HG02571 (cell line): ENCODE data around the gene ARIH2.

Source experiments
- ATAC-seq: cut with Tn5 transposase; IDR thresholded peaks from one replicate; pipeline ENCODE4 v1.9.1; 2021; ENCODE audit warnings: mild to moderate bottlenecking, moderate library complexity; ENCODE audit not compliant: unreplicated experiment

Gene ARIH2

DNA sequence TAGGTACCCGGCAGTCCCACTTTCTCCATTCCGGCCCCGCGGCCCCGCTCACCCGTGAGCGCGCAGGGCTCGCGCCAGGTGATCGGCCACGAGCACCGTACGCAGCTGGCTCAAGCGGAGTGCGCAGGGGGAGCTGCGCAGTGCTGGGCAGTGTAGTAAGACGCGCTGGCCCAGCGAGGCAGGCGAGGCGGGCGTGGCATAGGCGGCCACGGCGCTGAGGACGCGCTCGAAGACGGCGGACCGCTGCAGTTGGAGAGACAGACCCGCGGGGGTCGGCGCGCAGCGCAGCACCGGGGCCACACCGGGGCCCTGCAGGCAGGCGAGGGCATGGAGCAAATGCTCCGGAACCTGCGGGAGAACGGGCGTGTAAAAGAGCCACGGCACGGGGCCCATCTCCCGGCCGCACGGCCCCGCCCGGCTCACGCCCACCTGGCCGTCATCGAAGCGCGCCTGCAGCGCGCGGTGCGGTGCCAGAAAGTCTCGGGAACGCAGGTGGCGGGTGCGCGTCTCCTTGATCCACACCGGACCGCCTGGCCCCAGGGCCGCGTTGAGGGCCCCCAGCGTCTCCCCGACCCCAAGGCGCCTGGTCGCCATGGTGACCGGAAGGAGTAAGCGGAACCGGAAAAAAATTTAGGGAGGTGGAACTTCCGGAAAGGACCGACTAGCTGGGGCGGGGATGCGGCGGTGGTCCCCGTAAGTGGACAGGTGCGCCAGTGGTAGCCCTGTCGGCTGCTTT is 99.5 kb downstream of the ARIH2 start, which contains the start of gene DALRD3:
Gene DALRD3 (minus strand): TSS at position 610 of the 736 bp plus-strand sequence. CDS start 16 bp downstream, at position 594.
- no peak for ATAC-seq

DNA sequence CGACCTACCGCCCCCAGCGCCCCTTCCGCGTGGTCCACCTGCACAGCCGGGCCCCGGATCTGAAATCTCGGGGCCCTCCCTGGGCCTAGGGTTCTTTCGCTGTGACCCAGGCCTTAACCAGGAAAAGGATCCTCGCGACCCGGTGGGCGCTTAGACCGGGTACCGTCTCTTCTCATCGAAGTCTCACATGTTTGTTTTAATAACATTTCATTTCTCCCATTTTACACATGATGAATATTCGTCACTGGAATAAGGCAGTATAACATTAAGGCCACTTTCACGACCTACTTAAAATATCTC is 100.0 kb downstream of the ARIH2 start:
- no peak for ATAC-seq

DNA sequence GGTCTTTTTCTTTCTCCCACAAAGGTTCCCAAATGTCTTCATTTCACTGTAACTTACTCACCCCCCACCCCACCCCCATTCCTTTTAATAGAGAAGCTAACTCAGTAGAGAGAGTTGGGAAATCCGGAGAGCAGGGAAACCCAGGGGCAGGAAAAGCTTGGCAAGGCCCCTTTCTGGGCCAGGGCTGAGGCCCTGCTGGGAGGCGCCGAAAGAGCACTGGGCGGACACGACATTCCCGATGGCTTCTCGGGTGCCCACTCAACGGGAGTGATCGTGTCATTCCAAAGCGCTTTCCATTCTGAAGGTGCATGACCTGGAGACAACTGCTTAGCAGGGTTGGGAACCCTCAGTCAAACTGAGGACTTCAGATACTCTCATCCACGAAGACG is 101.3 kb downstream of the ARIH2 start:
- ATAC-seq: no peak

DNA sequence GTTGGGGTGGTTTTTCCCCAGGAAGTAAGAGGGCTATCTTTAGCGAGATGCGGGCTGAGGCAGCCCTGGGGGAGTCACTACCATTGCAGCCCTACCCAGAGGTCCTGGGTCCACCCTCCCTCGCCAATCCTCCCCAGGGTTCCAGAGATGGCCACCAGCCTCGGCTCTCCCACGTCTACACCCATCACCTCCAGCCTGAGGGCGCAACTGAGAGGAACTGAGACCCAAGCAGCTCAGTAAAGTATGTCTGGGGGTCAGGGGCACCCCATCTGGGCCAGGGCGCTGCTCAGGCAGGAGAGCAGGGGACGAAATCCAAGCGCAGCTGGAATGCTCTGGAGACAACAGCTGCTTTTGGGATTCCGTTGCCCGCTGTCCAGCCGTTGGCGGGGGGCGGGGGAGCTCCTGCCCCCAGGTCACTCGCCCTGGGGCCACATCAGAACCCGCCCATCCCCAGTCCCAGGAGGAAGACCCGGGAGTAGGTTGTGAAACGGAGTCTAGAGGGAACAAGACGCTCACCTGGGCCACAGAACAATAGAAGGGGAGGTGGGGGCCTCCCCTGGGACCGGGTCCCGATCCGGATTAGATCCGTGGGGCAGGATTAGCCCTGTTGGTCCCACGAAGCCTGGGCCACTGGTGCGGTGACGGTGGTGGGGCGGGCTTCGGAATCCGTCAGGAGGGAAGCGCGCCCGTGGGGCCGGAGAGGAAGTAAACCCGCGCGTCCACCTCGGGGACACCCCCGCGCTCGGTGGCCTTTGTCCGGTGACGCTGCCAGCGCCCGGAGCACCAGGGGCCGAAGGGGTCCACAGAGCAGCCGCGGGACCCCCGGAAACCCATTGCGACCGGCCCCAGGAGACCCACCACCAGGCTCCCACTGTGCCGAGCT is 101.9 kb downstream of the ARIH2 start:
- ATAC-seq: peak; percentile 0

DNA sequence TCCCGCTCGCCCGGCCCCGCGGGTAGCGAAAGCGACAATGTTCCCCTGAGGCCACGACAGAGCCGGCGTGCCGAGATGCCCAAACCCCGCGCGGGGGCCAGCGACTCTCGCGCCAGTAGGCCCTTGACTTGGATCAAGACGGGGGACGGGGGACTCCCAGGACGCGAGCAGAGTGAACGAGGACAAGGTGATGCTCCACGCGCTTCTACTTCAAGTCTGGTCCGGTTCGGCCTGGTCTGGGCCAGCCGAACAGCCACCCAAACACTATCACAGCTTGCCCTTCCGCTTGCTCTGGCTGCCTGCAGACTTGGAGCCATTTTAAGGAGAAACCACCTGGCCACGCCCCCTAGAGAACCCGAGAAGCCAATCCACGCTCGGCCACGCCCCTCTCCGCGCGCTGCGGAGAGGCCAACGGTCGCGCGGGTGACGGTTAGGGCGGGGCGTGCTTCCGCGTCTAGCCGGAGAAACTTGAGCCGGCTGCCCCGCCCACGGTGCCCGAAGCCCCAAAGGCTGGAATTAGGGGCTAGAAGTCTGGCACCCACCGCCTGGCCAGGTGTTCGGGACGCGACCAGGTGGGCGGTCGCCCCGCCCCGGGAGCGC is 102.7 kb downstream of the ARIH2 start:
- ATAC-seq: peak; percentile 50

DNA sequence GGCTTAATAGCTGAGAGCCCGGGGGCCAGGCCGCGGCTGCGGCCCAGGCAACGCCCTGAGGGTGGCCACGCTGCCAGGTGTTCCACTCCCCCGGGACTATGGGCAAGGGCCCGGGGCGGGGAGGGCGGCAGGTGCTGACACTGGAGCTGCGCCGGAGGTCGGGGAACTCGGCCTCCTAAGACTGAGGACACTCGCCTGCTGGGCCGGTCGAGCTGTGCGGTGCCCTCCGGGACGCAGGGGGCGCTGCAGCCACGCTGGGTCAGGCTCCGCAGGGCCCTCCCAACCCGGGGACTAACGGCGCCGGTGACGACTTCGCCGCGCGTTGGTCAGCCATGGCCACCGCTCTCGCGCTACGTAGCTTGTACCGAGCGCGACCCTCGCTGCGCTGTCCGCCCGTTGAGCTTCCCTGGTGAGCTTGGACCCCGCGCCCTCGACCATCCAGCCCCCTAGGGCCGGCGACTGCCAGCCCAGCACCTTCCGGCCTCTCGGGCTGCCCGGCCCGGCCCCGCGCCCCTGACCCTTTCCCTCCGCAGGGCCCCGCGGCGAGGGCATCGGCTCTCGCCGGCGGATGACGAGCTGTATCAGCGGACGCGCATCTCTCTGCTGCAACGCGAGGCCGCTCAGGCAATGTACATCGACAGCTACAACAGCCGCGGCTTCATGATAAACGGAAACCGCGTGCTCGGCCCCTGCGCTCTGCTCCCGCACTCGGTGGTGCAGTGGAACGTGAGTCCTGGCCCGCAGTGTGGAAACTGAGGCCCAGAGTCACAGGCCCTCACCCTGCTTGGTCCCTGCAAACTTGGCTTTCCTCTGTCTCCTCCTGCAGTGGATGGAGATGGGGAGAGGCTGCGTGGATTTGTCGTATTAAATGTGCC is 103.4 kb downstream of the ARIH2 start, which contains the start of gene NDUFAF3:
Gene NDUFAF3 (plus strand): TSS at position 309 of the 875 bp plus-strand sequence. CDS start 24 bp downstream, at position 333.
- ATAC-seq: peak; percentile 49

DNA sequence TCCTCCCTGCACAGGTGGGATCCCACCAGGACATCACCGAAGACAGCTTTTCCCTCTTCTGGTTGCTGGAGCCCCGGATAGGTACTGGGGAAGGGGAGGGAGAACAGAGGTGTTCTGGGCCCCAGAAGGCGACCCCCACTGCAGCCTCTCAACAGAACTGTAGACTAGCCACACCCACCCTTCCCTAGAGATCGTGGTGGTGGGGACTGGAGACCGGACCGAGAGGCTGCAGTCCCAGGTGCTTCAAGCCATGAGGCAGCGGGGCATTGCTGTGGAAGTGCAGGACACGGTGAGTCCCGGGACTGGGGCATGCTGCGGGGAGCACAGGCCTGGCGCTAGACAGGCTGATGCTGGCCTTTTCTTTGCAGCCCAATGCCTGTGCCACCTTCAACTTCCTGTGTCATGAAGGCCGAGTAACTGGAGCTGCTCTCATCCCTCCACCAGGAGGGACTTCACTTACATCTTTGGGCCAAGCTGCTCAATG is 104.1 kb downstream of the ARIH2 start:
- no peak for ATAC-seq

DNA sequence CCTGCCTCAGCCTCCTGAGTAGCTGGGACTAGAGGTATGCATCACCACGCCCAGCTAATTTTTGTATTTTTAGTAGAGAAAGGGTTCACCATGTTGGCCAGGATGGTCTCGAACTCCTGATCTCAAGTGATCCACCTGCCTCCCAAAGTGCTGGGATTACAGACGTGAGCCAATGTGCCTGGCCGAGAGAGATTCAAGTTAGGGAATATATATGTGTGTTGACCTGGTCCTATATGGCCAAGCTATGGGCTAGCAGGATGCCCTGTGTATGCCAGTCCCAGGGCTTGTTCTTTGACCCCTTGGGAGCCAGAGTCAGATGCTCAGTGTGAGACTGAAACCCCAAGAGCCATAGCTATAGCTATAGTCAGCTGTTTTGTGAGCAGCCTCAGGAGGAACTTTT is 105.1 kb downstream of the ARIH2 start:
- no peak for ATAC-seq

DNA sequence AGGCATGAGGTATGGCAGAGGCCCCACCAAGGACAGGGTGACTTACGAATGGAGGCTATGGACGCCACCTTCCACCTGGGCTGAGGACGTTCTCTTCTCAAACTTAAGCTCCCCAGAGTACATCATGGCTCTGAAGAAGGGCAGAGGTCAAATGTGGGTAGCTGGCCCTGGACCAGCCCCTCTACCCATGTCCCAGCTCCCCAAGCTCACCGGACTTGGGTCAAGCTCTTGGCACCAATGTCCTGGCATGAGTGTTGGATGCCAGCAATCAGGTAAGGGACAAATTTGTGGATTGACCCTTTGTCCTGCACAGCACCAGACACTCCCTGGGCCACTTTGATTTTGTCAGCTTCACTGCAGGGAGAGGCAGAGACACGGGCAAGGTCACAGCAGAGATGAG is 105.8 kb downstream of the ARIH2 start:
- no peak for ATAC-seq

DNA sequence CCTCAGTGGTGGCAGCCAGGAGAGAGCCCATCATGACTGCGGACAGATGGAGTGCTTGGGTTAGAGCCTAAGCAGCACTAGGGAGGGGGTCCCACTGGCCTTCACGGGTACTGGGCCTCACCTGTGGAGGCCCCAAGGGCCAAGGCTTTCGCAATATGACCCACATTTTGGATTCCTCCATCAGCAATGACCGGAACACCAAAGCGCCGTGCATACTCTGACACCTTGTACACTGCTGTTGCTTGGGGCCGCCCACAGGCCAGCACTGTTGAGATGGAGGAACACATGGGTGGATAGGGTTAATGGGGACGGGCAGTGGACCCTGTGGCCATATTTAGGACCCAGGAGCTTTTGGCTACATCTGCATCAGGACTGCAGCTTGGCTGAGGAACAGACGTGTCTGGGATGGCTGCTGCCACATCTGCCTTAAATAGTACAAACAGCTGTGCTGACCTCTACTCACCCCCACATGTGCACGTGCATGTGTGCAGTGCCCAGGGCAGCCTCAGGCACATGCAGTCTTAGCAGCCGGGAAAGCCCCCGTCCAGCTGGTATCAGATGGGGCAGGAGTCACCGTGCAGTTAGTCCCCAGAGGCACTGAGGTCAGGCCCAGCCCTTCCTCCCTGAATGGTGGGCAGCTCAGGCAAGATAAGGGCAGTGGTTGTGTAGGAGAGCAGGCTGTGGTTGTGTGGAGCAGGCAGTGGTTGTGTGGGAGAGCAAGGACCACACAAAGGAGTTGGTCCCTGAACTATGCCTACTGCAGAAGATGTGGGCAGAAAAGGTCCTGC is 106.6 kb downstream of the ARIH2 start:
- no peak for ATAC-seq

DNA sequence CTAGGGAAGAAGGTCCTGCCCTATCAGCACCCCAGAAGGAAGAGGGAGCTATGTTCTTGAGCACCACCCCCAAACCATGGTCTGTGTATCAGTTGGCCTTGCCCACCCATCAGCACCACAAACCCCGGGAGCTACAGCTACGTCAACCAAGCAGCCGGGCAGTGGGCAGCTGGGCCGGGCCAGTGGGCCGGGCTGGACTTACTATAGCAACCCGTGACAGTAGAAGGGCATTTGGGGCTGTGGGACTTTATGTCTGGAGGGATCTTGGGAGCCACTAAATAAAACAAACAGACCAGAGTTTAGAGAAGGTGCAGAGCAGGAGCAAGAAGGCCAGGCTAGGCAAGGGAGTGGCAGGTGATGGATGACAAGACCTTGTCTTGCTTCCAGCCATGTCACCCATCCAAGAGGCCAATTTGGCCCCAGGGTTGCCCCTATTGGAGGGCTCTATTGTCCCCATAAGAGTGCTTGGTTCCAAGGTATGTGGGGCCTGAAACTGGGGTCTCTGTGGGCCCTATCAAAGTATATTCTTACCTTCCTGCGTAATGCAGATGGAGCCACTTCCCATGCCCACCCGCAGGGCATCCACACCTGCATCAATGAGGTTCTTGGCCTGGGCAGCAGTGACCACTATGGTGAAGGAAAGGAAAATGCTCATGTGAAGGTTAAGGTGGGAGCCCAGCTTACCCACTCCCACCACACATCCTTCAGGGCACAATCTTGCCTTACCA is 107.3 kb downstream of the ARIH2 start:
- ATAC-seq: no peak

DNA sequence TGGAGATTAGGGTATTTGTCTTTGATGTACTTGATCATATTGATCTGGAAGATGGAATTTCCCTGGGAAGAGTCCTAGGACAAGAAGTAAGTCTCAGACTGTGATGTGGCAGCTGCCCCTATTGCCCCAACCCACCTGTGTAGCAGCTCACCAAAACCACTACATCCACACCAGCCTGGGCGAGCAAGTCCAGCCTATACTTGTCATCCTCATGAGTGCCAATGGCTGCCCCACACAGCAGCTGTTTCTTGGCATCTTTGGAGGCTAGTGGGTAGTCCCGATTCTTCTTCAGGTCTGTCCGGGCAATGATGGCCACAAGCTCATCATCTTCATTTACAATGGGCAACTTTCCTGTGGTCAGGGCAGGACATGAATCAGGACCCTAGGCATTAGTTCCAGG is 107.9 kb downstream of the ARIH2 start:
- ATAC-seq: no peak

DNA sequence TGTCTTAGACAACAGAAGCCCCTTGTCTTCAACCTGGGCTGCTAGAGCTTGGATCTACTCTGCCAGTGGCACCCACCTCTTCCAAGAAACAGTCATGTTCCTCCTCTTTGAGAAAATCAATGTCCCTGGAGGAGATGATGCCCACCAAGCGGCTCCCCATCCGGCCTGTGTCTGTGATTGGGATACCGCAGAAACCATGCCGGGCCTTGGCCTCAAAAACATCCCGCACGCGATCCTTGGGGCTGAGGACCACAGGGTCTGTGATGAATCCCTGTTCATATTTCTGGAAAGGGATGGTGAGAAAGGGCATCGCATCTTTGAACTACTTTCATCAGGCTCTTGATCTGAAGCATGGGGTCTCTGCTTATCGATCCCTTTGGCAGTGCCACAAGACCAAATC is 109.0 kb downstream of the ARIH2 start:
- ATAC-seq: no peak

DNA sequence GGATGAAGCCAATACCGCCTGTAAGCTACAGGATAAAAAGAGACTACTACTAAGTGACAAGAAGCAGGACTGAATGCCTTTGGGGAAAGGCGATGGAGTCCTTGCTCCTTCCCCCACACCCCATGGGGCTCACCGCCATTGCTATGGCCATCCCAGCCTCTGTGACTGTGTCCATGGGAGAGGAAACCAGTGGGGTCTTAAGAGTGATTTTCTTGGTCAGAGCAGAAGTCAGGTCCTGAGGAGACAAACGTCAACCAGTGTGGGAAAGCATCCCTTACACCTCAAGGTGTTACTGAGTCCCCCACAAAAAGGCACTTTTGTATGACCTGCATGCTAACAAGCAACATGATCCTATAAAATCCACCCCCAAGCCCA is 109.6 kb downstream of the ARIH2 start:
- no peak for ATAC-seq

DNA sequence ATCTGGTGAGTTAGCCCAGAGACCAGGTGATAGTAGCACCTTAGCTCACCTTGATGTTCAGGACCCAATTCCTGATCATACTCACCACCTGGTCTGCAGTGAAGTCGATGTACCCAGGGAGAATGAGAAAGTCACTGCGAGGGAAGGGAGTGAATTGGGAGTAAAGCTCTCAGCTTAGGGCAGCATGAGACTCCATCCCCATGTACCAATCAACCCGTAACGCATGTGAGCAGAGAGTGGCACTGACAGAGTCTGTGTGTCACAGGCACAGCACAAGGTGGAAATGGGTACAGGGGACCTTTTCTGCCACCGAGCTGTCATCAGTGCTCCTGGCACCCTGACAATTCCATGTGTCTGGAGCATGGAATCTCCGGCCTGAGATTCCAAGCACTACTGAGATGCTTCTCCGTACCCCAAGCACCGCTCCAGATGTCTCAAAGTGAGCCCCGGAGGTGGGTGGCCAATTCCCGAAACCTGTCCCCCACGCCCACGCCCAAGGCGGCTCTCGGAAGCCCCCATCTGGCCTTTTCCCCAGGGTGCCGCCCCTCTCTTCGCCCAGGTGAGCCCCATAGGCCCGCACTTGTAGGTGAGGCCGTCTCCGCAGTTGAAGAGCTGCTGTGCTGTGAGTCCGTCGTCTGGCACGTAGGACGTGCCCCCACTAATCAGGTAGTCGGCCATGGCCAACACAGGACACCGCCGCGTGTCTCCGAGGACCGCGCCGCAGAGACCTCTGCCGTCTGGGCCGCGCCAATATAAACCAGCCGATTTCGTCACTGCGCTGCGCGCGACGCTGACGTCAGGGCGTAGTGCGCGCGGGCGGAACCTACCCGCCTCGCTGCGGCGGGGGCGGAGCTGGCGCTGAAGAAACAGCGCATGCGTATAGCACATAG is 110.3 kb downstream of the ARIH2 start, which contains the start of gene IMPDH2:
Gene IMPDH2 (minus strand): TSS at position 726 of the 890 bp plus-strand sequence. CDS start 48 bp downstream, at position 678.
- ATAC-seq: peak; percentile 85

DNA sequence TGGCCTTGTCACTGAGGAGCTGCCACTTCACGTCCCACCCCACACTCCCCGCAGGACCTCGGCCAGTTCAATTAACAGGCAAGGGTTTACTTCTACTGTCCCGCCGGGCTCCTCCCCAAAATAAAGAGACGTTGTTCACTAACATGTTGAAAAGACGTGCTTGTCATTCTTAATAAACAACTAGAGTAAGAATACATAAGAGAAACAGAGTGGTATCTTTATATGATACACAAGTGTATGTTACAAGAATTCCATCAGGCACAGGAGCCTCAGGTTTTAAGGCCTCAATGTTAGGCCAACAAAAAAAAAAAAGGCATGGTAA is 110.9 kb downstream of the ARIH2 start:
- ATAC-seq: no peak

DNA sequence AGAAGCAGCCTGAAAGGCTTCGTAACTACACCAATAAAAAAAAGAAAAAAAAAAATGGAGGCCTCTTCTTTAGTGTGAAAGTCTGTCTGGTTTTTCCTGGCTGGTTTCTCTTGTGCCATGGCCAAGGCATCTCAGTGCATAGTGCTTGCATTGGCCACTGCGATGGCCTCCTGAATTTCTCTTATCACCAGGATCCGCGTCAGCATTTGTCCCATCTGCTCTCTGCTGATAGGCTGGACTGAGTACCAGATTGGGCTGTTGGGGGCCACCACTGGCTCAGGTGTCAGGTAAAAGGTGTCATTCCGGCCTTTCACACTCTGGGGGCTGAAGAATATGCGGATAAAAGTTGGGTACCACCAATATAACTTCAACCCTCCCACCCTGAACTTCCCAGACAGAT is 111.7 kb downstream of the ARIH2 start:
- ATAC-seq: no peak

DNA sequence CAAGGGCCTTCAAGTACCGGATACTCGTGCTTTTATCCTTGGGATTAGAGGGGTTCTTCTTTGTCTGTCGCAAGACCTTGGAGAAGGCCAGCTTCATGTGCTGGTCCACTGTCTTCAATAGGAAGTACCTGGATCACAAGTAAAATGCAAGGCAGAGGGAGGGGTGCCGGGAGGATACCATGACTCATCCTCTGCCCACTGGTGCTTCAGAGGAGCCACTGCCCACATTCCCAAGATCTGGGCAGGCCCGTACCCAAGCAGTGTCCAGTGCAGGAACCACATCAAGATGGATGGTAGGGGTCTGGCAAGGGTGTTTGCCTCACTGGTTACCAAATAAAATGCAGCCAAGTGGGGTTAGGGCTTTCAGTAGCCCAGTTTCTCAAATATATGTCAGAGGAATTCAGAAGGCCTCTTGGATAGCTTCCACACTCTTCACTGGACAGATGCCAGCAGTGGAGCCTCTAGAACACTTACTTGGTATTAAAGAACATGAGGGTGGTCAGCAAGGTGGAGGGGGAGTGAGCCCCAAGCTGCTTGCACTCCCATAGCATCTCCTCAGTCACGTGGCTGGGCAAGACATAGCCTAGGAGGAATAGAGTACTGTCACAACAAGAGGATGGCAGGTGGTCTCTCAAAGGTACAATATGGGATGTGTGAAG is 114.1 kb downstream of the ARIH2 start:
- no peak for ATAC-seq
